ENCODE results near the gene KCTD7. TPM values are rescaled to one million over a fixed set of nuclear protein-coding genes. Genes with fewer than 3 reads are reported as not detected.

Gene KCTD7
- total and polyA plus RNA-seq, 8 donors, result 1.7 to 17.5 (median 4.8) TPM

- Histone ChIP-seq H3K4me3 (no peak overlapping the region), H3K27ac (no peak overlapping the region), H3K9me3 (no peaks in the 10 kb centered on the region), H3K36me3 (peaks cover 28 to 87% (median 81%) of the 10 kb centered on the region in 4 donors), H3K4me1 (peaks cover 0 to 23% (median 5%) of the 10 kb centered on the region in 4 donors), H3K27me3 (no peaks in the 10 kb centered on the region)
- WGBS, 5 donors, result 93 to 97% (median 94%) methylated on average over 20 to 21 of the region's 21 CpGs
- intact Hi-C loops (cut with DNase I; ENCODE audit: low total_unique reads), result no loop called here
- no peak for TF ChIP-seq POLR2A (IDR thresholded peaks at IDR 0.05)
- no peak for TF ChIP-seq POLR2AphosphoS5 (IDR thresholded peaks at IDR 0.05)
- TF ChIP-seq EP300 (IDR thresholded peaks at IDR 0.05), result no peak
- no peak for TF ChIP-seq CTCF (IDR thresholded peaks at IDR 0.05)
- DNase-seq, result no peak
These were observed 9.8 kb downstream of the KCTD7 start for GRCh38 chr7:66638309-66639099.

GRCh38 chr7:66639773-66640172 is 11.1 kb downstream of the KCTD7 start:
- no peaks in the 10 kb centered on the region for H3K9me3 ChIP-seq
- no peaks in the 10 kb centered on the region for H3K27me3 ChIP-seq
- intact Hi-C loops (cut with DNase I; ENCODE audit: low total_unique reads), result no loop called here
- no peak overlapping the region for H3K27ac ChIP-seq
- no peak for DNase-seq
- TF ChIP-seq CTCF (IDR thresholded peaks at IDR 0.05) (no peak), POLR2A (IDR thresholded peaks at IDR 0.05) (no peak), EP300 (IDR thresholded peaks at IDR 0.05) (no peak), POLR2AphosphoS5 (IDR thresholded peaks at IDR 0.05) (no peak)
- 45 to 68% (median 47%) methylated on average over 3 of the region's 3 CpGs for WGBS, 5 donors
- peaks cover 0 to 18% (median 2%) of the 10 kb centered on the region in 4 donors for H3K4me1 ChIP-seq
- no peak overlapping the region for H3K4me3 ChIP-seq
- peaks cover 28 to 87% (median 81%) of the 10 kb centered on the region in 4 donors for H3K36me3 ChIP-seq

- WGBS, 5 donors, result 54 to 68% (median 61%) methylated on average over 7 of the region's 7 CpGs
- Histone ChIP-seq H3K36me3 (peaks cover 28 to 93% (median 85%) of the 10 kb centered on the region in 4 donors), H3K9me3 (no peaks in the 10 kb centered on the region), H3K27ac (peak overlapping the region in 1 of 5 donors; percentile 11), H3K4me3 (no peak overlapping the region), H3K4me1 (peaks cover 0 to 15% (median 0%) of the 10 kb centered on the region in 4 donors), H3K27me3 (no peaks in the 10 kb centered on the region)
- no peak for DNase-seq
- intact Hi-C loops (cut with DNase I; ENCODE audit: low total_unique reads), result no loop called here
- TF ChIP-seq POLR2AphosphoS5 (IDR thresholded peaks at IDR 0.05), result no peak
- TF ChIP-seq POLR2A (IDR thresholded peaks at IDR 0.05), result no peak
- TF ChIP-seq CTCF (IDR thresholded peaks at IDR 0.05), result no peak
- TF ChIP-seq EP300 (IDR thresholded peaks at IDR 0.05), result no peak
These were observed 12.3 kb downstream of the KCTD7 start for GRCh38 chr7:66640802-66641525.

- WGBS, 5 donors, result 92 to 96% (median 94%) methylated on average over 4 of the region's 4 CpGs
- intact Hi-C loops (cut with DNase I; ENCODE audit: low total_unique reads), result no loop called here
- H3K36me3 ChIP-seq, result peaks cover 28 to 96% (median 88%) of the 10 kb centered on the region in 4 donors
- H3K27me3 ChIP-seq, result no peaks in the 10 kb centered on the region
- H3K4me1 ChIP-seq, result peaks cover 0 to 15% (median 0%) of the 10 kb centered on the region in 4 donors
- no peak for DNase-seq
- no peak for TF ChIP-seq EP300 (IDR thresholded peaks at IDR 0.05)
- no peak for TF ChIP-seq POLR2AphosphoS5 (IDR thresholded peaks at IDR 0.05)
- no peak for TF ChIP-seq POLR2A (IDR thresholded peaks at IDR 0.05)
- TF ChIP-seq CTCF (IDR thresholded peaks at IDR 0.05), result no peak
- H3K27ac ChIP-seq, result peak overlapping the region in 1 of 5 donors; percentile 11
- H3K9me3 ChIP-seq, result no peaks in the 10 kb centered on the region
- H3K4me3 ChIP-seq, result no peak overlapping the region
These were observed 12.8 kb downstream of the KCTD7 start for GRCh38 chr7:66641526-66641871.

Data from stomach (tissue), 9 donors.